Lower leg skin (tissue), 4 donors: ENCODE measurements around the gene MOV10. TPM values are rescaled to one million over a fixed set of nuclear protein-coding genes. Genes with fewer than 3 reads are reported as not detected.
A peak's percentile ranks its signal among the peaks of the same experiment; 100 is the strongest.

Source experiments
- DNase-seq, 2 donors: peaks; one replicate each; pipeline ENCODE4 v3.0.0-alpha.2; 2019; ENCODE audit warnings: low spot score in 2 of 2
- H3K4me3 ChIP-seq: fragments of 200-600 bp; sonication (generic); 2 replicates; pipeline ENCODE4 v1.5.1; 2017; ENCODE audit warnings: mild to moderate bottlenecking, low read depth; ENCODE audit not compliant: poor library complexity, severe bottlenecking
- POLR2A ChIP-seq, 2 donors: fragments of 450-650 bp; IDR thresholded peaks; one replicate each; pipeline ENCODE4 v1.6.1; 2016 to 2017; ENCODE audit warnings: antibody characterized with exemption in 2 of 2, mild to moderate bottlenecking in 1 of 2, moderate library complexity in 1 of 2
- WGBS, 2 donors: methylation state at CpG; one replicate each; pipeline ENCODE4 v1.1.5; 2018; 5-methylcytosine and 5-hydroxymethylcytosine counted together
- intact Hi-C: fragments of 100-400 bp; cut with DNase I; formaldehyde crosslinking; loops from one replicate; pipeline ENCODE4 v1.15.0; 2023; ENCODE audit warnings: low total_unique reads
- total RNA-seq, 4 donors: library from RNA; depleted of rRNA; stranded (reverse); fragments of >200 nt; gene quantifications; one replicate each; pipeline ENCODE4 v1.1.0, GENCODE V29; 2016
- TF ChIP-seq, protein P1 (sequence below), 3 donors: fragments of 450-650 bp; IDR thresholded peaks; one replicate each; pipeline ENCODE4 v1.5.1; 2016; ENCODE audit warnings: antibody characterized with exemption in 3 of 3, mild to moderate bottlenecking in 3 of 3, moderate library complexity in 2 of 3

Gene MOV10
- total RNA-seq, 4 donors from 2014 or later, result 46.2 to 105 (median 56.8) TPM

DNA sequence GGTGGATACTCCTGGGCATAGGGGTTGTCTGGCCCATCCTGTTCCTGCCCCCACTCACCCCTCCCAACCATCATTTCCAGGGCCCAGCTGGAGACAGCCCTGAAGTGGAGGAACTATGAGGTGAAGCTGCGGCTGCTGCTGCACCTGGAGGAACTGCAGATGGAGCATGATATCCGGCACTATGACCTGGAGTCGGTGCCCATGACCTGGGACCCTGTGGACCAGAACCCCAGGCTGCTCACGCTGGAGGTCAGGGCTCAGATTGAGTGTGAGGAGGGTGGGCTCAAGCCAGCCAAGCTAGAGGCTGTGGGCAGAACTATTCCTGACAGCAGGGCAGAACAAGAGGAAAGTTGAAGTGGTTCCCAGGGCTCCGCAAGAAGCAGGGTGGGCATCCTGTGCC, 18.2 kb downstream of the MOV10 start:
- intact Hi-C loops, result no loop called here
- peak in 1 of 2 donors; percentile 70 for DNase-seq
- WGBS, 2 donors, result 96 to 100% methylated on average over 5 of the region's 5 CpGs
- H3K4me3 ChIP-seq, result no peak overlapping the region
- TF ChIP-seq, protein P1, sequence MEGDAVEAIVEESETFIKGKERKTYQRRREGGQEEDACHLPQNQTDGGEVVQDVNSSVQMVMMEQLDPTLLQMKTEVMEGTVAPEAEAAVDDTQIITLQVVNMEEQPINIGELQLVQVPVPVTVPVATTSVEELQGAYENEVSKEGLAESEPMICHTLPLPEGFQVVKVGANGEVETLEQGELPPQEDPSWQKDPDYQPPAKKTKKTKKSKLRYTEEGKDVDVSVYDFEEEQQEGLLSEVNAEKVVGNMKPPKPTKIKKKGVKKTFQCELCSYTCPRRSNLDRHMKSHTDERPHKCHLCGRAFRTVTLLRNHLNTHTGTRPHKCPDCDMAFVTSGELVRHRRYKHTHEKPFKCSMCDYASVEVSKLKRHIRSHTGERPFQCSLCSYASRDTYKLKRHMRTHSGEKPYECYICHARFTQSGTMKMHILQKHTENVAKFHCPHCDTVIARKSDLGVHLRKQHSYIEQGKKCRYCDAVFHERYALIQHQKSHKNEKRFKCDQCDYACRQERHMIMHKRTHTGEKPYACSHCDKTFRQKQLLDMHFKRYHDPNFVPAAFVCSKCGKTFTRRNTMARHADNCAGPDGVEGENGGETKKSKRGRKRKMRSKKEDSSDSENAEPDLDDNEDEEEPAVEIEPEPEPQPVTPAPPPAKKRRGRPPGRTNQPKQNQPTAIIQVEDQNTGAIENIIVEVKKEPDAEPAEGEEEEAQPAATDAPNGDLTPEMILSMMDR (IDR thresholded peaks at IDR 0.05), result no peak
- TF ChIP-seq POLR2A (IDR thresholded peaks at IDR 0.05), result no peak

DNA sequence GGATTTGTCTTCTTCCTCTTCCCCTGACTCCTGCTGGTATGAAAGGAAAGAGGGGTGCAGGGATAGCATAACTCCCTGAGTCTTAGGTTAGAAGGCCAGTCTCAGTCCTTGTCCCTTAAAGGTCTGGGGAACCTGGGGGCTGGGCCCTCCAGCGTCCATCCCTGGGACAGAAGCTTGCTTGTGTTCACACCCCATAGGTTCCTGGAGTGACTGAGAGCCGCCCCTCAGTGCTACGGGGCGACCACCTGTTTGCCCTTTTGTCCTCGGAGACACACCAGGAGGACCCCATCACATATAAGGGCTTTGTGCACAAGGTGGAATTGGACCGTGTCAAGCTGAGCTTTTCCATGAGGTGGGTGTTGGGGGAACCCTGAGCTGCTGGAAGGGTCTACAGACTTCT, 19.4 kb downstream of the MOV10 start:
- no peak overlapping the region for H3K4me3 ChIP-seq
- TF ChIP-seq, protein P1 (IDR thresholded peaks at IDR 0.05), result no peak
- TF ChIP-seq POLR2A (IDR thresholded peaks at IDR 0.05), result no peak
- WGBS, 2 donors, result 87 to 91% methylated on average over 5 to 6 of the region's 6 CpGs
- intact Hi-C loops, result no loop called here
- no peak for DNase-seq

DNA sequence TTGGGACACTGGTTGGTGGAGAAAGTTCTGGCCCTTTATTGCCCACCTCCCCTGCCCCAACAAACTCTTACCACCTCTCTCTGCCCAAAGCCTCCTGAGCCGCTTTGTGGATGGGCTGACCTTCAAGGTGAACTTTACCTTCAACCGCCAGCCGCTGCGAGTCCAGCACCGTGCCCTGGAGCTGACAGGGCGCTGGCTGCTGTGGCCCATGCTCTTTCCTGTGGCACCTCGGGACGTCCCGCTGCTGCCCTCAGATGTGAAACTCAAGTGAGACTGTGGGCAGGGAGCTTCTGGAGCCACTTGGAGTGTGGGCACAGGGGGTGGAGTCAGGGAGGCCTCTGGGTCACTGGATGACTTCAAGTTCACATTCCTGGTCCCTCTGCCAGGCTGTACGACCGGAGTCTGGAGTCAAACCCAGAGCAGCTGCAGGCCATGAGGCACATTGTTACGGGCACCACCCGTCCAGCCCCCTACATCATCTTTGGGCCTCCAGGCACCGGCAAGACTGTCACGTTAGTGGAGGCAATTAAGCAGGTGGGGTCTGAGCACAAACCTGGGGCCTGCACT, 20.0 kb downstream of the MOV10 start:
- DNase-seq, result peak in 1 of 2 donors; percentile 79

DNA sequence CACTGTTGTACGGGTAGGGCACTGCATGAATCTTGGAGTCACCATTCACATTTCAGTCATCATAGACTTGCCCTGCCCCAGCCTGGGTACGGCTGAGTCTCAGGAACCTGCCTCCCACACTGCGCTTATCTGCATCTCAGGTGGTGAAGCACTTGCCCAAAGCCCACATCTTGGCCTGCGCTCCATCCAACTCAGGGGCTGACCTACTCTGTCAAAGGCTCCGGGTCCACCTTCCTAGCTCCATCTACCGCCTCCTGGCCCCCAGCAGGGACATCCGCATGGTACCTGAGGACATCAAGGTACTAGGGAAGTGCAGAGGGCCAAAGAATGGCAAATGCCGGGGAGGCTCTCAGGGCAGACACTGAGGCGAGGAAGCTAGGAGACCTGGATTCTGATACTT, 20.8 kb downstream of the MOV10 start:
- WGBS, 2 donors, result 93 to 99% methylated on average over 9 of the region's 9 CpGs
- intact Hi-C loops, result no loop called here
- no peak for TF ChIP-seq POLR2A (IDR thresholded peaks at IDR 0.05)
- TF ChIP-seq, protein P1 (IDR thresholded peaks at IDR 0.05), result no peak
- DNase-seq, result peak in 1 of 2 donors; percentile 80
- no peak overlapping the region for H3K4me3 ChIP-seq

More for the DNA sequence above, 20.0 kb downstream of the MOV10 start:
- TF ChIP-seq POLR2A (IDR thresholded peaks at IDR 0.05), result no peak
- TF ChIP-seq, protein P1 (IDR thresholded peaks at IDR 0.05), result no peak
- no peak overlapping the region for H3K4me3 ChIP-seq
- intact Hi-C loops, result no loop called here
- 82 to 90% methylated on average over 15 of the region's 15 CpGs for WGBS, 2 donors

DNA sequence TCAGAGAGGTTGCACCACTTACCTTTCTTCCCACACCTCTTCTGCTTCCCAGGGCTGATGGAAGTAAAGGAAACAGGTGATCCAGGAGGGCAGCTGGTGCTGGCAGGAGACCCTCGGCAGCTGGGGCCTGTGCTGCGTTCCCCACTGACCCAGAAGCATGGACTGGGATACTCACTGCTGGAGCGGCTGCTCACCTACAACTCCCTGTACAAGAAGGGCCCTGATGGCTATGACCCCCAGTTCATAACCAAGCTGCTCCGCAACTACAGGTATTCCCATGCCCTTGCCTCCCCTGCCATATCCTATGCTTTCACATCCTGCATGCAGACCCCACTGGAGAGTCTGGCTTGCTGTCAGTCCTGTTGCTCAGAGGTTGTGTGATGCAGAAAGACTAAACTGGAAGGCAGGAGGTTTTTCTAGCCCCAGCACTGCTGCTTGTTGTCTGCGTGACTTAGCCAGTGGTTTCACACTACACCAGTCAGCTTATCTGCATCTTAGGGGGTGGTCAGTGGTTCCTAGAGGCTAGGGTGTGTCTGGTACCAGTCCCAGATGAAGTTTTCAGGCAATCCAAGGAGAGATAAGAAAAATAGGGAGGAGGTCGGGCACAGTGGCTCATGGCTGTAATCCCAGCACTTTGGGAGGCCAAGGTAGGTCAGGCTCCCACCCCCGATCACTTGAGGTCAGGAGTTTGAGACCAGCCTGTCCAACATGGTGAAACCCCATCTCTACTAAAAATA, 22.3 kb downstream of the MOV10 start:
- TF ChIP-seq, protein P1 (IDR thresholded peaks at IDR 0.05), result no peak
- DNase-seq, result peak in 1 of 2 donors; percentile 59
- no peak overlapping the region for H3K4me3 ChIP-seq
- WGBS, 2 donors, result 83 to 89% methylated on average over 7 of the region's 7 CpGs
- intact Hi-C loops, result no loop called here
